Measurements from ENCODE around the gene SLC27A6. TPM values are rescaled to one million over a fixed set of nuclear protein-coding genes. Genes with fewer than 3 reads are reported as not detected.

Gene SLC27A6
- total and polyA plus RNA-seq, 2 of the 13 experiments (the other 11 are each of a cell fraction or from before 2014, with no cell fraction given), result not detected

GRCh38 chr5:129057329-129057728, 92.0 kb downstream of the SLC27A6 start (continued):
- TF ChIP-seq ZHX2 (IDR thresholded peaks at IDR 0.05; ENCODE audit: low read depth), result no peak
- no peak for TF ChIP-seq ZHX2 (CRISPR knock-in tag; IDR thresholded peaks at IDR 0.05; ENCODE audit: borderline replicate concordance)
- no peak for TF ChIP-seq SIX4 (CRISPR knock-in tag; IDR thresholded peaks at IDR 0.05)
- no peak for TF ChIP-seq HMG20B (CRISPR knock-in tag; conservative IDR thresholded peaks at IDR 0.05)
- TF ChIP-seq NR2C2 (CRISPR knock-in tag; IDR thresholded peaks at IDR 0.05; ENCODE audit: borderline replicate concordance), result no peak
- TF ChIP-seq ZNF619 (CRISPR knock-in tag; IDR thresholded peaks at IDR 0.05), result no peak
- TF ChIP-seq NR2F2 (IDR thresholded peaks at IDR 0.05; ENCODE audit: borderline replicate concordance, low read depth), result no peak

- H3K4me2 ChIP-seq (ENCODE audit: low read depth, low read length), result no peak overlapping the region
- H4K20me1 ChIP-seq (ENCODE audit: insufficient read depth, low read length), result no peaks in the 10 kb centered on the region
- no peaks in the 10 kb centered on the region for H3K4me1 ChIP-seq (ENCODE audit: insufficient read depth, low read length)
- no peak for ATAC-seq
- ChIA-PET CTCF (ENCODE audit: low intra/inter-chr PET ratio, low total read pairs) (no interaction called here), POLR2A (no interaction called here)
- no TSS peak for BruUV-seq (replicated peaks)
- H3K79me2 ChIP-seq (ENCODE audit: insufficient read depth, low read length), result no peaks in the 10 kb centered on the region
- no peaks in the 10 kb centered on the region for H3K36me3 ChIP-seq (replicated peaks in 1 of 2; ENCODE audit: control insufficient read depth in 1 of 2, insufficient read depth in 2 of 2, low read length in 2 of 2)
- in situ Hi-C loops (cut with HindIII; ENCODE audit: extremely low pct_ligation_motif_present, low pct_unique_long_range_greater_than_20kb), result no loop called here
- no peaks in the 10 kb centered on the region for H3K27me3 ChIP-seq (ENCODE audit: control insufficient read depth in 1 of 2, insufficient read depth in 2 of 2, low read length in 2 of 2)
- no peaks in the 10 kb centered on the region for H3K9me3 ChIP-seq (ENCODE audit: low read length)
- H2AFZ ChIP-seq (ENCODE audit: low read length), result no peak overlapping the region
- no peak for DNase-seq (ENCODE audit: low spot score)
- WGBS (ENCODE audit: low lambda C conversion rate), result 1% methylated on average over 2 of the region's 2 CpGs
- TF ChIP-seq MAFF (IDR thresholded peaks at IDR 0.05; ENCODE audit: low read depth, low read length), result 0 out of 2 replicates have a peak, but pooled peaks have one; percentile 24
- no peak for TF ChIP-seq ZIK1 (CRISPR knock-in tag; IDR thresholded peaks at IDR 0.05; ENCODE audit: borderline replicate concordance, low read depth)
- TF ChIP-seq MAFK (conservative IDR thresholded peaks at IDR 0.05 in 1 of 2, IDR thresholded peaks at IDR 0.05 in 1 of 2; ENCODE audit: low read length in 2 of 2), result peak in 1 of 2 experiments; percentile 61; a peak in 2 of 4 replicates
- TF ChIP-seq ZNF124 (CRISPR knock-in tag; IDR thresholded peaks at IDR 0.05), result no peak
- intact Hi-C loops (cut with micrococcal nuclease; ENCODE audit: unreplicated experiment), result no loop called here
- H3K9ac ChIP-seq (ENCODE audit: insufficient read depth, low read depth, low read length), result no peak overlapping the region
- no peak overlapping the region for H3K27ac ChIP-seq (ENCODE audit: extremely low read length, insufficient read depth, low read length)
- FAIRE-seq, result no peak
- no peak overlapping the region for H3K4me3 ChIP-seq (replicated peaks in 1 of 3; ENCODE audit: insufficient read depth in 1 of 3, low read depth in 2 of 3, low read length in 3 of 3)
Observed at GRCh38 chr5:129061849-129062248, 96.6 kb downstream of the SLC27A6 start.
